ENCODE data around the gene NOL12.

NOL12 gene

DNA sequence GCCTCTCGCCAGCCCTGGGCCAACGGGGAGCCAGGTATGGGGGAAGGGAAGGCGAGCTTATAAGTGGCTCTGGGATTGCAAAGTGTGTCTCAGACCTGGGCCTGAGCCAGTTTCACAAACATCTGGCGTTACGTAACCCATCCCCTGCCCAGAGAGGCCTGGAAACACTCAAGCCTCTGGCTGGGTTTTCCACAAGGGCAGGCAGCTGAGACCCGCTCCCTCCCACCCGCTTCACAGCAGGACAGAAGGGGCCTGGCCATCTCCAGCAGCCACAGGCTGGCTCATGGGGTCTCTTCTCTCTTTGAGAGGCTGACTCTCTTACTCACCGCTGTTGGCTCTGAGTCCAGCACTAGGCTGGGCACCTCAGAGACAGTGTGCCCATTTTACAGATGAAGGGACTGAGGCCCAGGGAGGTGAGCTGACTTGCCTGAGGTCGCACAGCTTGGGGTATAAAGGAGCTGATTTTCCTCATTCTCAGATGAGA lies 55.2 kb downstream of the NOL12 start (continued):
- TF ChIP-seq ZNF768 (tag by site-specific recombination; IDR thresholded peaks at IDR 0.05) (0 out of 2 replicates have a peak, but pooled peaks have one; percentile 80), KLF8 (tag by site-specific recombination; IDR thresholded peaks at IDR 0.05) (peak; percentile 57; the same call in 1 of the 2 replicates), ZBTB7A (tag by site-specific recombination; IDR thresholded peaks at IDR 0.05; ENCODE audit: low read depth) (0 out of 2 replicates have a peak, but pooled peaks have one; percentile 20), KLF16 (tag by site-specific recombination; IDR thresholded peaks at IDR 0.05) (no peak), ZNF302 (tag by site-specific recombination; IDR thresholded peaks at IDR 0.05; ENCODE audit: low read depth) (no peak), ZNF529 (tag by site-specific recombination; IDR thresholded peaks at IDR 0.05; ENCODE audit: insufficient replicate concordance) (no peak), ZNF558 (tag by site-specific recombination; IDR thresholded peaks at IDR 0.05) (no peak), ZNF157 (tag by site-specific recombination; IDR thresholded peaks at IDR 0.05) (no peak), ZNF571 (tag by site-specific recombination; IDR thresholded peaks at IDR 0.05) (no peak)
- TF ChIP-seq, protein P1, sequence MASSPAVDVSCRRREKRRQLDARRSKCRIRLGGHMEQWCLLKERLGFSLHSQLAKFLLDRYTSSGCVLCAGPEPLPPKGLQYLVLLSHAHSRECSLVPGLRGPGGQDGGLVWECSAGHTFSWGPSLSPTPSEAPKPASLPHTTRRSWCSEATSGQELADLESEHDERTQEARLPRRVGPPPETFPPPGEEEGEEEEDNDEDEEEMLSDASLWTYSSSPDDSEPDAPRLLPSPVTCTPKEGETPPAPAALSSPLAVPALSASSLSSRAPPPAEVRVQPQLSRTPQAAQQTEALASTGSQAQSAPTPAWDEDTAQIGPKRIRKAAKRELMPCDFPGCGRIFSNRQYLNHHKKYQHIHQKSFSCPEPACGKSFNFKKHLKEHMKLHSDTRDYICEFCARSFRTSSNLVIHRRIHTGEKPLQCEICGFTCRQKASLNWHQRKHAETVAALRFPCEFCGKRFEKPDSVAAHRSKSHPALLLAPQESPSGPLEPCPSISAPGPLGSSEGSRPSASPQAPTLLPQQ (tag by site-specific recombination; IDR thresholded peaks at IDR 0.05): peak; percentile 44; the same call in 1 of the 2 replicates
- TF ChIP-seq, protein P2, sequence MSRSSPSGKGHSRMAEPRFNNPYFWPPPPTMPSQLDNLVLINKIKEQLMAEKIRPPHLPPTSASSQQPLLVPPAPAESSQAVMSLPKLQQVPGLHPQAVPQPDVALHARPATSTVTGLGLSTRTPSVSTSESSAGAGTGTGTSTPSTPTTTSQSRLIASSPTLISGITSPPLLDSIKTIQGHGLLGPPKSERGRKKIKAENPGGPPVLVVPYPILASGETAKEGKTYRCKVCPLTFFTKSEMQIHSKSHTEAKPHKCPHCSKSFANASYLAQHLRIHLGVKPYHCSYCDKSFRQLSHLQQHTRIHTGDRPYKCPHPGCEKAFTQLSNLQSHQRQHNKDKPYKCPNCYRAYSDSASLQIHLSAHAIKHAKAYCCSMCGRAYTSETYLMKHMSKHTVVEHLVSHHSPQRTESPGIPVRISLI (tag by site-specific recombination; IDR thresholded peaks at IDR 0.05): no peak
- TF ChIP-seq, protein P3, sequence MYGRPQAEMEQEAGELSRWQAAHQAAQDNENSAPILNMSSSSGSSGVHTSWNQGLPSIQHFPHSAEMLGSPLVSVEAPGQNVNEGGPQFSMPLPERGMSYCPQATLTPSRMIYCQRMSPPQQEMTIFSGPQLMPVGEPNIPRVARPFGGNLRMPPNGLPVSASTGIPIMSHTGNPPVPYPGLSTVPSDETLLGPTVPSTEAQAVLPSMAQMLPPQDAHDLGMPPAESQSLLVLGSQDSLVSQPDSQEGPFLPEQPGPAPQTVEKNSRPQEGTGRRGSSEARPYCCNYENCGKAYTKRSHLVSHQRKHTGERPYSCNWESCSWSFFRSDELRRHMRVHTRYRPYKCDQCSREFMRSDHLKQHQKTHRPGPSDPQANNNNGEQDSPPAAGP (tag by site-specific recombination; IDR thresholded peaks at IDR 0.05): no peak
- TF ChIP-seq, protein P4, sequence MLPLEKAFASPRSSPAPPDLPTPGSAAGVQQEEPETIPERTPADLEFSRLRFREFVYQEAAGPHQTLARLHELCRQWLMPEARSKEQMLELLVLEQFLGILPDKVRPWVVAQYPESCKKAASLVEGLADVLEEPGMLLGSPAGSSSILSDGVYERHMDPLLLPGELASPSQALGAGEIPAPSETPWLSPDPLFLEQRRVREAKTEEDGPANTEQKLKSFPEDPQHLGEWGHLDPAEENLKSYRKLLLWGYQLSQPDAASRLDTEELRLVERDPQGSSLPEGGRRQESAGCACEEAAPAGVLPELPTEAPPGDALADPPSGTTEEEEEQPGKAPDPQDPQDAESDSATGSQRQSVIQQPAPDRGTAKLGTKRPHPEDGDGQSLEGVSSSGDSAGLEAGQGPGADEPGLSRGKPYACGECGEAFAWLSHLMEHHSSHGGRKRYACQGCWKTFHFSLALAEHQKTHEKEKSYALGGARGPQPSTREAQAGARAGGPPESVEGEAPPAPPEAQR (tag by site-specific recombination; IDR thresholded peaks at IDR 0.05): no peak
- TF ChIP-seq, protein P5, sequence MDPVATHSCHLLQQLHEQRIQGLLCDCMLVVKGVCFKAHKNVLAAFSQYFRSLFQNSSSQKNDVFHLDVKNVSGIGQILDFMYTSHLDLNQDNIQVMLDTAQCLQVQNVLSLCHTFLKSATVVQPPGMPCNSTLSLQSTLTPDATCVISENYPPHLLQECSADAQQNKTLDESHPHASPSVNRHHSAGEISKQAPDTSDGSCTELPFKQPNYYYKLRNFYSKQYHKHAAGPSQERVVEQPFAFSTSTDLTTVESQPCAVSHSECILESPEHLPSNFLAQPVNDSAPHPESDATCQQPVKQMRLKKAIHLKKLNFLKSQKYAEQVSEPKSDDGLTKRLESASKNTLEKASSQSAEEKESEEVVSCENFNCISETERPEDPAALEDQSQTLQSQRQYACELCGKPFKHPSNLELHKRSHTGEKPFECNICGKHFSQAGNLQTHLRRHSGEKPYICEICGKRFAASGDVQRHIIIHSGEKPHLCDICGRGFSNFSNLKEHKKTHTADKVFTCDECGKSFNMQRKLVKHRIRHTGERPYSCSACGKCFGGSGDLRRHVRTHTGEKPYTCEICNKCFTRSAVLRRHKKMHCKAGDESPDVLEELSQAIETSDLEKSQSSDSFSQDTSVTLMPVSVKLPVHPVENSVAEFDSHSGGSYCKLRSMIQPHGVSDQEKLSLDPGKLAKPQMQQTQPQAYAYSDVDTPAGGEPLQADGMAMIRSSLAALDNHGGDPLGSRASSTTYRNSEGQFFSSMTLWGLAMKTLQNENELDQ (tag by site-specific recombination; IDR thresholded peaks at IDR 0.05; ENCODE audit: low read depth): no peak

DNA sequence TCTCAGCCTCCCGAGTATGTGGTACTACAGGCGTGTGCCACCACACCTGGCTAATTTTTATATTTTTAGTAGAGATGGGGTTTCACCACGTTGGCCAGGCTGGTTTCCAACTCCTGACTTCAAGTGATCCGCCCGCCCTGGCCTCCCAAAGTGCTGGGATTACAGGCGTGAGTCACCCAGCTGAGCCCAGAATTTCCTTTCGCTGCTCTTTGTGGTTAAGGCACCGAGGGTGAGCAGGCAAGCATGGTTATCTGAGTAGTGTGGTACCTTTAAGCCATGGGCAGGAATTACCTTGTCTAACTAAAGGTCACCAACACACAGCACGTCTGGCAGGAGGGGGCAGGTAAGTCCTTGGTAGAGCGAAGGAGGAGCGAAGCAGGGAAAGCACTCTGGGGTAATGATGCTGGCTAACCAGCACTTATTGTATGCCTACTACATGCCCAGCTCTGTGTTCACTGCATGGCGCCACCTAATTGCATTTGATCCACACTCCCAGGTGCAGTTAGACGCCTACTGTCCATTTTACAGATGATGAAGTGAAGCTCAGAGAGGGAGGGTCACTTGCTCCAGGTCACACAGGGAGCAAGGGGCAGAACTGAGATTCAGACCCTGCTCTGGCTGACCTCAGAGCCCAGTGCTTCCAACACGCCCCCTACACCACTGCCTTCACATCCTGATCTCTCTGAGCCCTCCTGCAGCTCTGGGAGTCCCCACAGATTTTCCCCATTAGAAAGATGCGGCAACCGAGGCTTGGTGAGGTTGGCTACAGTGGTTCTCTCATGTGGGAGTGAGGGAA lies 56.4 kb downstream of the NOL12 start:
- Histone ChIP-seq H3K27ac (ENCODE audit: extremely low read depth, low read depth, low read length) (no peak overlapping the region), H3K9me3 (ENCODE audit: control insufficient read depth, insufficient read depth, low read depth, low read length) (no peaks in the 10 kb centered on the region), H3K4me3 (ENCODE audit: low read depth, low read length) (no peak overlapping the region), H3K36me3 (ENCODE audit: control insufficient read depth in 2 of 2, insufficient read depth in 1 of 2, low read length in 2 of 2) (peaks cover 0 to 4% of the 10 kb centered on the region in 2 experiments; a peak in 1 of 3 replicates), H3K4me1 (ENCODE audit: control insufficient read depth, insufficient read depth, low read length) (peaks cover 7% of the 10 kb centered on the region; the same call in 1 of the 2 replicates)
- CTCF ChIA-PET: interaction anchor here (1.0 to 1.6 kb wide), 2 partner anchors 74 to 99 kb away, joined by 4 to 5 read pairs; no protein-coding TSS in a partner anchor
- POLR2A ChIA-PET: interaction anchor here (0.6 to 1.0 kb wide), 5 partner anchors 15 to 134 kb away, joined by 3 to 4 read pairs (median 3); partner anchors contain the start of genes GCAT, GGA1 and PDXP
- no peak for TF ChIP-seq ZNF555 (tag by site-specific recombination; conservative IDR thresholded peaks at IDR 0.05)
- TF ChIP-seq ZNF157 (tag by site-specific recombination; IDR thresholded peaks at IDR 0.05): no peak
- no peak for TF ChIP-seq RBAK (tag by site-specific recombination; IDR thresholded peaks at IDR 0.05)
- TF ChIP-seq, protein P6, sequence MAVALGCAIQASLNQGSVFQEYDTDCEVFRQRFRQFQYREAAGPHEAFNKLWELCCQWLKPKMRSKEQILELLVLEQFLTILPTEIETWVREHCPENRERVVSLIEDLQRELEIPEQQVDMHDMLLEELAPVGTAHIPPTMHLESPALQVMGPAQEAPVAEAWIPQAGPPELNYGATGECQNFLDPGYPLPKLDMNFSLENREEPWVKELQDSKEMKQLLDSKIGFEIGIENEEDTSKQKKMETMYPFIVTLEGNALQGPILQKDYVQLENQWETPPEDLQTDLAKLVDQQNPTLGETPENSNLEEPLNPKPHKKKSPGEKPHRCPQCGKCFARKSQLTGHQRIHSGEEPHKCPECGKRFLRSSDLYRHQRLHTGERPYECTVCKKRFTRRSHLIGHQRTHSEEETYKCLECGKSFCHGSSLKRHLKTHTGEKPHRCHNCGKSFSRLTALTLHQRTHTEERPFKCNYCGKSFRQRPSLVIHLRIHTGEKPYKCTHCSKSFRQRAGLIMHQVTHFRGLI (tag by site-specific recombination; IDR thresholded peaks at IDR 0.05): no peak
- no peak for TF ChIP-seq ZNF302 (tag by site-specific recombination; IDR thresholded peaks at IDR 0.05; ENCODE audit: low read depth)
- TF ChIP-seq ZNF785 (tag by site-specific recombination; IDR thresholded peaks at IDR 0.05): no peak
- TF ChIP-seq EGR2 (tag by site-specific recombination; IDR thresholded peaks at IDR 0.05; ENCODE audit: low read depth): no peak
- TF ChIP-seq MEIS1 (CRISPR knock-in tag; IDR thresholded peaks at IDR 0.05; ENCODE audit: borderline replicate concordance): no peak
- TF ChIP-seq ZNF629 (tag by site-specific recombination; IDR thresholded peaks at IDR 0.05): peak; percentile 16; the same call in 1 of the 2 replicates
- TF ChIP-seq SETDB1 (IDR thresholded peaks at IDR 0.05; ENCODE audit: insufficient read length, low read length): no peak
- no peak for TF ChIP-seq TRIM28 (IDR thresholded peaks at IDR 0.05; ENCODE audit: borderline replicate concordance, low read length)
- TF ChIP-seq, protein P1 (tag by site-specific recombination; IDR thresholded peaks at IDR 0.05): no peak
- TF ChIP-seq ZNF138 (tag by site-specific recombination; IDR thresholded peaks at IDR 0.05; ENCODE audit: borderline replicate concordance): no peak
